Large intestine (tissue), 3 donors: ENCODE measurements around the gene ATP2C1. TPM values are rescaled to one million over a fixed set of nuclear protein-coding genes. Genes with fewer than 3 reads are reported as not detected.

ENCODE experiments used
- DNase-seq, 2 donors: peaks; one replicate each; pipeline versions ENCODE4 v3.0.0 to v3.0.0-alpha.2; 2013
- H3K27ac ChIP-seq: one replicate; pipeline ENCODE4 v1.5.1; 2013; ENCODE audit warnings: low read length
- H3K27me3 ChIP-seq: 2 replicates; pipeline ENCODE4 v1.6.1; 2013; ENCODE audit warnings: low read length; ENCODE audit not compliant: control insufficient read depth, insufficient read depth
- H3K36me3 ChIP-seq: 2 replicates; pipeline ENCODE4 v1.6.1; 2013; ENCODE audit warnings: low read length; ENCODE audit not compliant: control insufficient read depth, insufficient read depth
- H3K4me1 ChIP-seq: one replicate; pipeline ENCODE4 v1.6.1; 2013; ENCODE audit warnings: low read length; ENCODE audit not compliant: control insufficient read depth, insufficient read depth
- H3K4me3 ChIP-seq: one replicate; pipeline ENCODE4 v1.5.1; 2013; ENCODE audit warnings: low read length
- H3K9me3 ChIP-seq: one replicate; pipeline ENCODE4 v1.6.1; 2013; ENCODE audit warnings: mild to moderate bottlenecking, low read depth, low read length, moderate library complexity; ENCODE audit not compliant: control insufficient read depth
- WGBS: methylation state at CpG from one replicate; pipeline ENCODE4 v1.1.5; 2013; ENCODE audit warnings: low lambda C conversion rate; ENCODE audit not compliant: insufficient coverage; 5-methylcytosine and 5-hydroxymethylcytosine counted together
- polyA plus RNA-seq: library from polyadenylated mRNA; unstranded; fragments of 120-200 nt; gene quantifications from one replicate; pipeline ENCODE4 v1.2.1, GENCODE V29; 2013

Gene ATP2C1
- polyA plus RNA-seq, 1 donor: 66.5 TPM

GRCh38 chr3:130894986-130895280 lies 1.0 kb downstream of the ATP2C1 start:
- peak overlapping the region; percentile 84 for H3K4me3 ChIP-seq
- no CpG with 5 or more reads among the region's 4 CpGs for WGBS
- DNase-seq: no peak
- no peaks in the 10 kb centered on the region for H3K36me3 ChIP-seq
- H3K27me3 ChIP-seq: no peaks in the 10 kb centered on the region
- peak overlapping the region; percentile 96 for H3K27ac ChIP-seq
- peaks cover 6% of the 10 kb centered on the region for H3K4me1 ChIP-seq
- no peaks in the 10 kb centered on the region for H3K9me3 ChIP-seq

GRCh38 chr3:130895690-130896488 lies 2.0 kb downstream of the ATP2C1 start:
- no peak for DNase-seq
- peaks cover 6% of the 10 kb centered on the region for H3K4me1 ChIP-seq
- H3K27ac ChIP-seq: no peak overlapping the region
- H3K36me3 ChIP-seq: no peaks in the 10 kb centered on the region
- 76% methylated on average over 4 of the region's 5 CpGs for WGBS
- H3K27me3 ChIP-seq: no peaks in the 10 kb centered on the region
- no peaks in the 10 kb centered on the region for H3K9me3 ChIP-seq
- peak overlapping the region; percentile 84 for H3K4me3 ChIP-seq

- H3K9me3 ChIP-seq: no peaks in the 10 kb centered on the region
- H3K4me1 ChIP-seq: peaks cover 6% of the 10 kb centered on the region
- H3K36me3 ChIP-seq: no peaks in the 10 kb centered on the region
- no peaks in the 10 kb centered on the region for H3K27me3 ChIP-seq
- peak in 1 of 2 donors; percentile 10 for DNase-seq
- WGBS: 83% methylated on average over 1 of the region's 2 CpGs
- H3K27ac ChIP-seq: no peak overlapping the region
- H3K4me3 ChIP-seq: no peak overlapping the region
These were observed 3.4 kb downstream of the ATP2C1 start for GRCh38 chr3:130897316-130897715.

- Histone ChIP-seq H3K27me3 (no peaks in the 10 kb centered on the region), H3K4me1 (no peaks in the 10 kb centered on the region), H3K9me3 (no peaks in the 10 kb centered on the region), H3K36me3 (no peaks in the 10 kb centered on the region), H3K4me3 (no peak overlapping the region), H3K27ac (no peak overlapping the region)
- DNase-seq: no peak
These were observed 7.1 kb downstream of the ATP2C1 start for GRCh38 chr3:130900959-130901358.

- Histone ChIP-seq H3K9me3 (no peaks in the 10 kb centered on the region), H3K4me1 (no peaks in the 10 kb centered on the region), H3K36me3 (no peaks in the 10 kb centered on the region), H3K27me3 (no peaks in the 10 kb centered on the region), H3K4me3 (no peak overlapping the region), H3K27ac (no peak overlapping the region)
- WGBS: no CpG with 5 or more reads among the region's 6 CpGs
- no peak for DNase-seq
These were observed 7.8 kb downstream of the ATP2C1 start for GRCh38 chr3:130901463-130902204.

GRCh38 chr3:130903412-130903908 lies 9.6 kb downstream of the ATP2C1 start:
- no peaks in the 10 kb centered on the region for H3K27me3 ChIP-seq
- no peak overlapping the region for H3K27ac ChIP-seq
- H3K9me3 ChIP-seq: no peaks in the 10 kb centered on the region
- WGBS: 100% methylated on average over 1 of the region's 1 CpG
- no peak overlapping the region for H3K4me3 ChIP-seq
- no peak for DNase-seq
- no peaks in the 10 kb centered on the region for H3K36me3 ChIP-seq
- H3K4me1 ChIP-seq: no peaks in the 10 kb centered on the region

GRCh38 chr3:130904491-130904890 lies 10.6 kb downstream of the ATP2C1 start:
- no peak overlapping the region for H3K4me3 ChIP-seq
- WGBS: 100% methylated on average over 1 of the region's 1 CpG
- H3K36me3 ChIP-seq: no peaks in the 10 kb centered on the region
- no peak overlapping the region for H3K27ac ChIP-seq
- H3K27me3 ChIP-seq: no peaks in the 10 kb centered on the region
- no peaks in the 10 kb centered on the region for H3K9me3 ChIP-seq
- H3K4me1 ChIP-seq: no peaks in the 10 kb centered on the region
- DNase-seq: no peak

GRCh38 chr3:130905551-130905950 lies 11.7 kb downstream of the ATP2C1 start:
- Histone ChIP-seq H3K27ac (no peak overlapping the region), H3K4me1 (no peaks in the 10 kb centered on the region), H3K4me3 (no peak overlapping the region), H3K9me3 (no peaks in the 10 kb centered on the region), H3K27me3 (no peaks in the 10 kb centered on the region), H3K36me3 (no peaks in the 10 kb centered on the region)
- WGBS: no CpG with 5 or more reads among the region's 1 CpG
- DNase-seq: peak; percentile 5 to 24

GRCh38 chr3:130906374-130906995 lies 12.6 kb downstream of the ATP2C1 start:
- Histone ChIP-seq H3K27ac (no peak overlapping the region), H3K36me3 (no peaks in the 10 kb centered on the region), H3K4me1 (no peaks in the 10 kb centered on the region), H3K27me3 (no peaks in the 10 kb centered on the region), H3K9me3 (no peaks in the 10 kb centered on the region), H3K4me3 (no peak overlapping the region)
- 83% methylated on average over 1 of the region's 3 CpGs for WGBS
- DNase-seq: no peak

- no peaks in the 10 kb centered on the region for H3K27me3 ChIP-seq
- no peak for DNase-seq
- H3K9me3 ChIP-seq: no peaks in the 10 kb centered on the region
- H3K36me3 ChIP-seq: no peaks in the 10 kb centered on the region
- H3K4me3 ChIP-seq: no peak overlapping the region
- H3K4me1 ChIP-seq: no peaks in the 10 kb centered on the region
- no peak overlapping the region for H3K27ac ChIP-seq
These were observed 13.6 kb downstream of the ATP2C1 start for GRCh38 chr3:130907500-130907899.
